ENCODE measurements around the gene CEACAM7.
"Not testable (repeated sequence)": the region's sequence is repeated elsewhere in the genome, so short reads cannot be mapped to it uniquely, and the experiment has no call there.

CEACAM7 gene

DNA sequence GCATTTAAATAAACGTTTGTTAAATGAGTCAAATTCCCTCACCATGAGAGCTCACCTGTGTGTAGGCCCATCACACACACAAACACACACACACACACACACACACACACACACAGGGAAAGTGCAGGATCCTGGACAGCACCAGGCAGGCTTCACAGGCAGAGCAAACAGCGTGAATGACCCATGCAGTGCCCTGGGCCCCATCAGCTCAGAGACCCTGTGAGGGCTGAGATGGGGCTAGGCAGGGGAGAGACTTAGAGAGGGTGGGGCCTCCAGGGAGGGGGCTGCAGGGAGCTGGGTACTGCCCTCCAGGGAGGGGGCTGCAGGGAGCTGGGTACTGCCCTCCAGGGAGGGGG is 11.9 kb upstream of the CEACAM7 start:
- no peak for DNase-seq

GRCh38 chr19:41699231-41699967 is 11.3 kb upstream of the CEACAM7 start:
- no peak for DNase-seq

- no peak for DNase-seq
Observed at GRCh38 chr19:41698746-41699230, 10.7 kb upstream of the CEACAM7 start.

- DNase-seq: no peak
Observed at GRCh38 chr19:41697198-41697855, 9.3 kb upstream of the CEACAM7 start.

DNA sequence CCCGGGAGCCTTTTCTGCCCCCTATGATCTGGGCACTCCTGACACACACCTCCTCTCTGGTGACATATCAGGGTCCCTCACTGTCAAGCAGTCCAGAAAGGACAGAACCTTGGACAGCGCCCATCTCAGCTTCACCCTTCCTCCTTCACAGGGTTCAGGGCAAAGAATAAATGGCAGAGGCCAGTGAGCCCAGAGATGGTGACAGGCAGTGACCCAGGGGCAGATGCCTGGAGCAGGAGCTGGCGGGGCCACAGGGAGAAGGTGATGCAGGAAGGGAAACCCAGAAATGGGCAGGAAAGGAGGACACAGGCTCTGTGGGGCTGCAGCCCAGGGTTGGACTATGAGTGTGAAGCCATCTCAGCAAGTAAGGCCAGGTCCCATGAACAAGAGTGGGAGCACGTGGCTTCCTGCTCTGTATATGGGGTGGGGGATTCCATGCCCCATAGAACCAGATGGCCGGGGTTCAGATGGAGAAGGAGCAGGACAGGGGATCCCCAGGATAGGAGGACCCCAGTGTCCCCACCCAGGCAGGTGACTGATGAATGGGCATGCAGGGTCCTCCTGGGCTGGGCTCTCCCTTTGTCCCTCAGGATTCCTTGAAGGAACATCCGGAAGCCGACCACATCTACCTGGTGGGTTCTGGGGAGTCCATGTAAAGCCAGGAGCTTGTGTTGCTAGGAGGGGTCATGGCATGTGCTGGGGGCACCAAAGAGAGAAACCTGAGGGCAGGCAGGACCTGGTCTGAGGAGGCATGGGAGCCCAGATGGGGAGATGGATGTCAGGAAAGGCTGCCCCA is 8.5 kb upstream of the CEACAM7 start:
- DNase-seq: no peak

GRCh38 chr19:41695745-41696144 is 7.7 kb upstream of the CEACAM7 start:
- DNase-seq: no peak

DNA sequence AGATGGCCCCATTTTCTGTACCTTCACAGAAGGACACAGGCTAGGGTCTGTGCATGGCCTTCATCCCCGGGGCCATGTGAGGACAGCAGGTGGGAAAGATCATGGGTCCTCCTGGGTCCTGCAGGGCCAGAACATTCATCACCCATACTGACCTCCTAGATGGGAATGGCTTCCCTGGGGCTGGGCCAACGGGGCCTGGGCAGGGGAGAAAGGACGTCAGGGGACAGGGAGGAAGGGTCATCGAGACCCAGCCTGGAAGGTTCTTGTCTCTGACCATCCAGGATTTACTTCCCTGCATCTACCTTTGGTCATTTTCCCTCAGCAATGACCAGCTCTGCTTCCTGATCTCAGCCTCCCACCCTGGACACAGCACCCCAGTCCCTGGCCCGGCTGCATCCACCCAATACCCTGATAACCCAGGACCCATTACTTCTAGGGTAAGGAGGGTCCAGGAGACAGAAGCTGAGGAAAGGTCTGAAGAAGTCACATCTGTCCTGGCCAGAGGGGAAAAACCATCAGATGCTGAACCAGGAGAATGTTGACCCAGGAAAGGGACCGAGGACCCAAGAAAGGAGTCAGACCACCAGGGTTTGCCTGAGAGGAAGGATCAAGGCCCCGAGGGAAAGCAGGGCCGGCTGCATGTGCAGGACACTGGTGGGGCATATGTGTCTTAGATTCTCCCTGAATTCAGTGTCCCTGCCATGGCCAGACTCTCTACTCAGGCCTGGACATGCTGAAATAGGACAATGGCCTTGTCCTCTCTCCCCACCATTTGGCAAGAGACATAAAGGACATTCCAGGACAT is 7.0 kb upstream of the CEACAM7 start:
- no peak for DNase-seq

DNA sequence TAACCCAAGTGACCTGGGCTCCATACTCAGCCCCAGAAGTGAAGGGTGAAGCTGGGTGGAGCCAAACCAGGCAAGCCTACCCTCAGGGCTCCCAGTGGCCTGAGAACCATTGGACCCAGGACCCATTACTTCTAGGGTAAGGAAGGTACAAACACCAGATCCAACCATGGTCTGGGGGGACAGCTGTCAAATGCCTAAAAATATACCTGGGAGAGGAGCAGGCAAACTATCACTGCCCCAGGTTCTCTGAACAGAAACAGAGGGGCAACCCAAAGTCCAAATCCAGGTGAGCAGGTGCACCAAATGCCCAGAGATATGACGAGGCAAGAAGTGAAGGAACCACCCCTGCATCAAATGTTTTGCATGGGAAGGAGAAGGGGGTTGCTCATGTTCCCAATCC is 6.1 kb upstream of the CEACAM7 start:
- no peak for DNase-seq

DNA sequence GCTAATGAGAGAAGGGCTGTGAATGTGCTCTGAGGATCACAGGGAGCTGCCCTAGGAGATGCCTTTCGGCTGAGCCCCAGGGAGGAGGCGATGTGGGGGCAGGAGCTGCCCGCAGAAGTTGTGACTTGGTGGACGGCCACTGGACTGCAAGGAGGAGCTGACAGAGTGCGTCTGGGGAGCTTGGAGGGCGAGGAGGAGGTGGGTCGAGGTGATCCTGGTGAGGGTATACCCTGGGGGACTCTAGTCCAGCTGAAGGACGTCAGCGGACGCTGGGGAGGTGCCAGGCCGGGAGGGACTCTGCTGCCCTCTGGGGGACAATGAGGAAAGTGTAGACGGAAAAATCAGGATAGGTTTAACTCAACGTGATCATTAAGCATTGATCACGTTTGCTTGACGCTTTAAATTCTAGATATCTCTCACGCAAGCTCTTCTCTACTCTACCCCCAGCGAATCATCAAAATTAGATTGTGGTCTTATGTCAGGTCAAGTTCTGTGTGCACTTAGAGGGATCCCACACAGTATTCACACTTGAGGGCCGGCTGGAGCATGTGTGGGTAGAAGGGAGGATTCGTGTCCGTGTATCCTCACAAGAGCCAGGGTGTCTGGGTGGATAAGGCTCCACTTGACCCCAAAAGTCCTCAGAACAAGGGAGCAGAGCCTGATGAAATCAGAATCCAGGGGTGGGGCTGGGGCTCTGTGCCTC is 3.3 kb upstream of the CEACAM7 start:
- no peak for DNase-seq

DNA sequence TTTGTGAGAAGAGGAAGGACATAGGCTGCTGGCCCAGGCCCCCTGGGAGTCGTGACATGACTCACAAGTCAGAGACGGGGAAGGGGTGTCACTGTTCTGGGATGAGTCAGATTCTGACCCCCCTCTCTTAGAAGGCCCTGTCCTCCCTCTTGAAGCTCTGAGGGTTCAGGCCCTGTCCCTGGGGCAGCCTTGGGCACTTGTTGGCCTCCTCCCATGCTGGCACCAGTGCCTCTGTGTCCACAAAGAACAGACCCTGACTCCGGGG is 2.7 kb upstream of the CEACAM7 start:
- no peak for DNase-seq

DNA sequence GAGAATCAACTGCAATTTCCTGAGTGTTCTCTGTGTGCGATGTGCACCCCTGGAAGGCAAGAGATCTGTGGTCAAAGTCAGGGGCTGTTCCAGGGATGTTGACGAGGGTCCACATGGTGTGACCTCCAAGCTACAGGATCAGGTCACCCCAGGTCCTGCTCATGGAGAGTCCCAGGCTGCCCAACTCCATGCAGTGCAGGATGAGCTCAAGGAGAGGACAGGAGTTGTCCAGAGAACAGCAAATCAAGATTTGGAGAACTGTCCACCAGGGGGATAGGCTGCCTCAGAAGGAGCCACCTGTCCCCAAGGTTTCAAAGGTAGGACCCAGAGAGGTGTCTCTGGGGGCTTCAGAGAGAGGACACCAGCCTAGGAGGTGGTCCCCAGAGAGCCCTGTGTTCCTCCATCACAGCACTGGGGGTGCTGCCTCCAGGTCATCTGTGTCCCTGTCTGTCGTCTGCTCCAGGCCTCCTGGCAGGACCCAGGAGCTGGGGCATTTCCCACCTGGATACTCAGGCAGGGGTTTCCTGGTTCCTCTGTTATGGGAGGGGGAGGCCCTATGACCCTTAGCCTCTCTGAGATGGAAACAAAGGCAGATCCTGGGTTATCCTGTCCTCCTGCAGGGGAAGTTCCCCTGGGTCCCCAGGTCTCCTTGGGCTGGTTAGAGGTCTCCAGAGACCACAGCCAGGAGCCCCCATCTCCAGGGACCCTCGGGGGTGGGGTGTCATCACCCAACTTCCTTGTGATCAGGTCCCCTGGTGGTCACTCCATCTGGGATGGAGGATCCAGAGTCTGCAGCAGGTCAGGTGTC is 2.1 kb upstream of the CEACAM7 start:
- no peak for DNase-seq

DNA sequence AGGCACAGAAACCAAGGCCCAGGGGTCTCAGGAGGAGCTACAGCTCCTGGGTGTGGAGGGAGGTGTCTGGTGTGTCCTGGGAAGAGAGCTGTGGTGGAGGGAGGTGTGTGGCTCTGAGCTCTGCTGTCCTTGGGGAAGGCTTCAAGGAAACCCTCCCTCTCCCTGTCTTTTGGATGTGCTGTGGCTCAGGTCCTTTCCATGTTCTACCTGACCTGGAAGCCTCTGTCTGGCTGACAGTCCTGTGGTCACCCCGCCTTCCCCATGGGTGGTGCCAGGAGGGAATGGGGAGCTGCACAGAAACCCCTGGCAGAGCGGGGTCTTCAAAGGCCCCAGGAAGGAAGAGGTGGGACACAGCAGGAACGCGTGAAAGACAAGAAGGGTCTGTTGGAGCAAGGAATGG is 617 bp upstream of the CEACAM7 start:
- no peak for DNase-seq

- no peak for DNase-seq
Observed at GRCh38 chr19:41687419-41687818, 651 bp downstream of the CEACAM7 start.

- no peak for DNase-seq
Observed at GRCh38 chr19:41682437-41682836, 5.6 kb downstream of the CEACAM7 start.

DNA sequence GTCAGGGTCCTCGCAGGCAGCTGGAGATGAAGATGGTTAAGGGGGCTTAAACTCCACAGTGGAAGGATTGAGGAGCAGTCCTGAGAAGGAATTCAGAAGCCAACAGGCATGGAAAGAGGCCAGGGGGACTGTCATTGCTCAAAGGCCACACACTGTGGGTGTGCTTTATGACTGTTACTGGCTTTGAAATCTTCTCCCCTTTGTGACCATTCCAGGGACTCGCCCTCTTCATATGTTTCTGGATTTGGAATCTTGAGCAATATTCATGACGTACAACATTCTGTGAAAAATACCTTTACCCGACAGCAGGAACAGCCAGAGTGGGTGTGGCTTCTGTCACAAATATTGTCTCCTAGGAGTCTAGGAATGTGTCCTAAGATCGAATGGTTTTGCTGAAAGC is 16.6 kb downstream of the CEACAM7 start:
- no peak for DNase-seq

DNA sequence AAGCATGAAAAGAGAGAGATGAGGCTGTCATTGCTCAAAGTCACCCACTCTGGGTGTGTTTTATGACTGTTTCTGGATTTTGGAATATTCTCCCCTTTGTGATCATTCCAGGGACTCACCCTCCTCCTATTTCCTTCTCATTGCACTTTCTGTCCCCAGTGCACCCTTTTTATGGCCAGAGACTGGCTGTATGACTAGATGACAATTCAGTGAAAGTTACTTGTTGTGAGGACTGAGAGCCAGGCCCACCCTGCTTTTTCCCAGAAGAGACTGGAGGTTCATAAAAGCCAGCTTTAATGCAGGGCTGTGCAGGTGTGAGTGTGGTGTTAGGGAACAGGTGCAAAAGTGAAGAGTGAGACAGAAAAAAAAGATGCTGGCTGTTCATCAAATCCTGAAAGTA is 17.3 kb downstream of the CEACAM7 start:
- no peak for DNase-seq

DNA sequence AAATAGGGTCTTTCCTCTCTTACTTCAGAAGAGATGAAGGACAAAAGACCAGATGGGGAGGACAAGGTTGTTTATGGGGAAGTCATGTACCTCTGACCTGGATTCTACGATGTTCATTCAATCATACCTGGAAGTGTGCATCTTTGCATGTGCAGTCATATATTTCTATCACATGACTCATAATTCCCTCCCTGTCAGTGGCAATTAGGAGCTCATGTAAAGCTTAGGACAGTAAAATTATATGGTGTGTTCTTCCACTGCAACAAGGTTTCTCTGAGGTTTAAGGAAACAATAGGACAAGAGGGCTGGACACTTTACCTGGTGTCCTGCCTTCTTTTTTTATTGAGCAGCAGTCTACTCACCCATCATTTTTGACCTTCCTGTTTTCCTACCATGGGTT is 19.8 kb downstream of the CEACAM7 start:
- no peak for DNase-seq

GRCh38 chr19:41666075-41666474 is 22.0 kb downstream of the CEACAM7 start:
- no peak for DNase-seq

GRCh38 chr19:41657157-41657556 is 30.9 kb downstream of the CEACAM7 start:
- no peak for DNase-seq

- DNase-seq: not testable (repeated sequence)
Observed at GRCh38 chr19:41656756-41657155, 31.3 kb downstream of the CEACAM7 start.

GRCh38 chr19:41652250-41652649 is 35.8 kb downstream of the CEACAM7 start:
- no peak for DNase-seq

DNA sequence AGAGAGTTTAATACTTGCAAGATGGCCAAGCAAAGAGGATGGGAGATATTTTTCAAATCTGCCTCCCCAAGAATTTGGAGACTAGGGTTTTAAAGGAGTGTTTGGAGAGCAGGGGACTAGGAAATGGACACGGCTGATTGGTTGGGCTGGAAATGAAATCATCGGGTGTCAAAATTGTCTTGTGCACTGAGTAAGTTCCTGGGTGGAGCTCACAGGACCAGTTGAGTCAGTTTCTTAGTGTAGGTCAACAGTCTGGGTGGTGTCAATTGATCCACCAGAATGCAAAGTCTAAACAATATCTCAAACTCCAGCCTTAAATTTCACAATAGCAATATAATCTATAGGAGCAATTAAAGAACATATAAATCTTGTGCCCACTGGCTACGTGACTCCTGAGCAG is 38.2 kb downstream of the CEACAM7 start:
- no peak for DNase-seq

All from fibroblast of skin of right quadriceps (primary cell).